Measurements from ENCODE around the gene TCERG1L.
"Not testable (repeated sequence)": the region's sequence is repeated elsewhere in the genome, so short reads cannot be mapped to it uniquely, and the experiment has no call there.

TCERG1L gene

GRCh38 chr10:131323025-131323424 lies 11.5 kb upstream of the TCERG1L start:
- H3K4me1 ChIP-seq (ENCODE audit: insufficient read depth, low read length, poor library complexity, severe bottlenecking), result no peaks in the 10 kb centered on the region
- H3K27me3 ChIP-seq (ENCODE audit: insufficient read depth, low read length, poor library complexity, severe bottlenecking), result no peaks in the 10 kb centered on the region
- no peaks in the 10 kb centered on the region for H3K36me3 ChIP-seq (ENCODE audit: insufficient read depth, low read length)
- H3F3A ChIP-seq (ENCODE audit: low read depth), result no peaks in the 10 kb centered on the region
- peaks cover 8% of the 10 kb centered on the region; the same call in 1 of the 2 replicates for H3K9me3 ChIP-seq (ENCODE audit: insufficient read depth, low read depth, low read length)
- H3K4me2 ChIP-seq (ENCODE audit: low read depth, low read length, poor library complexity, severe bottlenecking), result no peak overlapping the region
- no peak overlapping the region for H2AFZ ChIP-seq (ENCODE audit: low read length)
- H3K4me3 ChIP-seq (ENCODE audit: low read length, poor library complexity, severe bottlenecking), result no peak overlapping the region
- no peaks in the 10 kb centered on the region for H3K79me2 ChIP-seq (ENCODE audit: insufficient read depth, low read length)
- H4K20me1 ChIP-seq (ENCODE audit: insufficient read depth, low read length, poor library complexity, severe bottlenecking), result no peaks in the 10 kb centered on the region
- H3K9ac ChIP-seq (ENCODE audit: low read depth, low read length, poor library complexity, severe bottlenecking), result no peak overlapping the region
- no peak for TF ChIP-seq CTCF (conservative IDR thresholded peaks at IDR 0.05; ENCODE audit: low read length)
- TF ChIP-seq EZH2phosphoT487 (IDR thresholded peaks at IDR 0.05; ENCODE audit: borderline replicate concordance), result no peak
- no peaks in the 10 kb centered on the region for H3K9me2 ChIP-seq (replicated peaks; ENCODE audit: low read depth, low read length)

DNA sequence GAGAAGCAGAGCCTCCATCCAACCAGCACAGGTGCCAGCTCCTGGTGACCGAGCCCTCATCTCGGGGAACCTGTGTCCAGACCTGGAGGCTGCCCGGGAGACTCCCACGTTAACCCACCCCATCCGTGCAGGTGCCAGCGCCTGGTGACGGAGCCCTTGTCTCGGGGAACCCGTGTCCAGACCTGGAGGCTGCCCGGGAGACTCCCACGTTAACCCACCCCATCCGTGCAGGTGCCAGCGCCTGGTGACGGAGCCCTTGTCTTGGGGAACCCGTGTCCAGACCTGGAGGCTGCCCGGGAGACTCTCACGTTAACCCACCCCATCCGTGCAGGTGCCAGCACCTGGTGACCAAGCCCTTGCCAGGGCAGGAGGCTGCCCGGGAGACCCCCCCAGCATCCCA lies 11.1 kb upstream of the TCERG1L start:
- not testable (repeated sequence) for H3K4me2 ChIP-seq (ENCODE audit: low read depth, low read length, poor library complexity, severe bottlenecking); H2AFZ ChIP-seq (ENCODE audit: low read length); H3K9me2 ChIP-seq (replicated peaks; ENCODE audit: low read depth, low read length); H3K9me3 ChIP-seq (ENCODE audit: insufficient read depth, low read depth, low read length); H3K4me3 ChIP-seq (ENCODE audit: low read length, poor library complexity, severe bottlenecking); H3K36me3 ChIP-seq (ENCODE audit: insufficient read depth, low read length); H4K20me1 ChIP-seq (ENCODE audit: insufficient read depth, low read length, poor library complexity, severe bottlenecking); H3K9ac ChIP-seq (ENCODE audit: low read depth, low read length, poor library complexity, severe bottlenecking); H3F3A ChIP-seq (ENCODE audit: low read depth); H3K4me1 ChIP-seq (ENCODE audit: insufficient read depth, low read length, poor library complexity, severe bottlenecking); H3K79me2 ChIP-seq (ENCODE audit: insufficient read depth, low read length); H3K27me3 ChIP-seq (ENCODE audit: insufficient read depth, low read length, poor library complexity, severe bottlenecking)

GRCh38 chr10:131320860-131321604 lies 9.5 kb upstream of the TCERG1L start:
- no peaks in the 10 kb centered on the region for H3F3A ChIP-seq (ENCODE audit: low read depth)
- H3K36me3 ChIP-seq (ENCODE audit: insufficient read depth, low read length), result no peaks in the 10 kb centered on the region
- no peaks in the 10 kb centered on the region for H3K27me3 ChIP-seq (ENCODE audit: insufficient read depth, low read length, poor library complexity, severe bottlenecking)
- H4K20me1 ChIP-seq (ENCODE audit: insufficient read depth, low read length, poor library complexity, severe bottlenecking), result no peaks in the 10 kb centered on the region
- no peaks in the 10 kb centered on the region for H3K79me2 ChIP-seq (ENCODE audit: insufficient read depth, low read length)
- peaks cover 8% of the 10 kb centered on the region; the same call in 1 of the 2 replicates for H3K9me3 ChIP-seq (ENCODE audit: insufficient read depth, low read depth, low read length)
- H3K4me1 ChIP-seq (ENCODE audit: insufficient read depth, low read length, poor library complexity, severe bottlenecking), result no peaks in the 10 kb centered on the region
- H2AFZ ChIP-seq (ENCODE audit: low read length), result no peak overlapping the region
- H3K9me2 ChIP-seq (replicated peaks; ENCODE audit: low read depth, low read length), result no peaks in the 10 kb centered on the region
- H3K4me2 ChIP-seq (ENCODE audit: low read depth, low read length, poor library complexity, severe bottlenecking), result no peak overlapping the region
- H3K9ac ChIP-seq (ENCODE audit: low read depth, low read length, poor library complexity, severe bottlenecking), result no peak overlapping the region
- no peak for TF ChIP-seq CTCF (conservative IDR thresholded peaks at IDR 0.05; ENCODE audit: low read length)
- no peak for TF ChIP-seq EZH2phosphoT487 (IDR thresholded peaks at IDR 0.05; ENCODE audit: borderline replicate concordance)
- H3K4me3 ChIP-seq (ENCODE audit: low read length, poor library complexity, severe bottlenecking), result no peak overlapping the region

GRCh38 chr10:131318814-131319213 lies 7.3 kb upstream of the TCERG1L start:
- H3K36me3 ChIP-seq (ENCODE audit: insufficient read depth, low read length), result no peaks in the 10 kb centered on the region
- peaks cover 12% of the 10 kb centered on the region; the same call in 1 of the 2 replicates for H3K9me3 ChIP-seq (ENCODE audit: insufficient read depth, low read depth, low read length)
- TF ChIP-seq EZH2phosphoT487 (IDR thresholded peaks at IDR 0.05; ENCODE audit: borderline replicate concordance), result no peak
- TF ChIP-seq CTCF (conservative IDR thresholded peaks at IDR 0.05; ENCODE audit: low read length), result no peak
- H2AFZ ChIP-seq (ENCODE audit: low read length), result no peak overlapping the region
- H4K20me1 ChIP-seq (ENCODE audit: insufficient read depth, low read length, poor library complexity, severe bottlenecking), result no peaks in the 10 kb centered on the region
- H3K4me1 ChIP-seq (ENCODE audit: insufficient read depth, low read length, poor library complexity, severe bottlenecking), result no peaks in the 10 kb centered on the region
- H3K4me2 ChIP-seq (ENCODE audit: low read depth, low read length, poor library complexity, severe bottlenecking), result no peak overlapping the region
- H3F3A ChIP-seq (ENCODE audit: low read depth), result no peaks in the 10 kb centered on the region
- no peaks in the 10 kb centered on the region for H3K9me2 ChIP-seq (replicated peaks; ENCODE audit: low read depth, low read length)
- H3K9ac ChIP-seq (ENCODE audit: low read depth, low read length, poor library complexity, severe bottlenecking), result no peak overlapping the region
- H3K4me3 ChIP-seq (ENCODE audit: low read length, poor library complexity, severe bottlenecking), result no peak overlapping the region
- no peaks in the 10 kb centered on the region for H3K27me3 ChIP-seq (ENCODE audit: insufficient read depth, low read length, poor library complexity, severe bottlenecking)
- H3K79me2 ChIP-seq (ENCODE audit: insufficient read depth, low read length), result no peaks in the 10 kb centered on the region
